ENCODE measurements around the gene CWC25. TPM values are rescaled to one million over a fixed set of nuclear protein-coding genes. Genes with fewer than 3 reads are reported as not detected.

CWC25 gene
- total and polyA plus RNA-seq, 2 of the 13 experiments (the other 11 are each of a cell fraction or from before 2014, with no cell fraction given): 15.6 to 22.7 TPM

- peak; percentile 91; the same call in 1 of the 2 replicates for TF ChIP-seq THAP8 (CRISPR knock-in tag; IDR thresholded peaks at IDR 0.05; ENCODE audit: borderline replicate concordance)
- peak; percentile 96 for TF ChIP-seq ELF3 (CRISPR knock-in tag; IDR thresholded peaks at IDR 0.05)
- no peak; the same call in 1 of the 2 replicates for TF ChIP-seq SNAPC5 (CRISPR knock-in tag; IDR thresholded peaks at IDR 0.05; ENCODE audit: borderline replicate concordance)
- peak; percentile 75; the same call in 1 of the 2 replicates for TF ChIP-seq ZBTB4 (CRISPR knock-in tag; IDR thresholded peaks at IDR 0.05; ENCODE audit: borderline replicate concordance)
- 0 out of 2 replicates have a peak, but pooled peaks have one; percentile 40 for TF ChIP-seq RFXAP (CRISPR knock-in tag; IDR thresholded peaks at IDR 0.05; ENCODE audit: borderline replicate concordance)
- peak; percentile 98 for TF ChIP-seq TGIF2 (CRISPR knock-in tag; IDR thresholded peaks at IDR 0.05)
- 0 out of 2 replicates have a peak, but pooled peaks have one; percentile 73 for TF ChIP-seq ZNF772 (CRISPR knock-in tag; IDR thresholded peaks at IDR 0.05)
- no peak for TF ChIP-seq ZFP36L2 (CRISPR knock-in tag; IDR thresholded peaks at IDR 0.05)
- peak; percentile 87 for TF ChIP-seq GFI1 (CRISPR knock-in tag; IDR thresholded peaks at IDR 0.05; ENCODE audit: borderline replicate concordance)
- no peak for TF ChIP-seq PHB2 (IDR thresholded peaks at IDR 0.05; ENCODE audit: partially characterized antibody)
- TF ChIP-seq LBX2 (CRISPR knock-in tag; IDR thresholded peaks at IDR 0.05; ENCODE audit: borderline replicate concordance): peak; percentile 85; the same call in 1 of the 2 replicates
- TF ChIP-seq ZNF367 (CRISPR knock-in tag; IDR thresholded peaks at IDR 0.05; ENCODE audit: borderline replicate concordance): no peak
- peak; percentile 94; the same call in 1 of the 2 replicates for TF ChIP-seq ZNF788 (CRISPR knock-in tag; IDR thresholded peaks at IDR 0.05; ENCODE audit: borderline replicate concordance)
- no peak for TF ChIP-seq ZFP36 (IDR thresholded peaks at IDR 0.05; ENCODE audit: borderline replicate concordance, low read depth, low read length, partially characterized antibody)
- TF ChIP-seq RFX3 (CRISPR knock-in tag; IDR thresholded peaks at IDR 0.05): peak; percentile 67
- peak; percentile 97 for TF ChIP-seq NR2C2 (CRISPR knock-in tag; IDR thresholded peaks at IDR 0.05; ENCODE audit: borderline replicate concordance)
- peak; percentile 86; the same call in 1 of the 2 replicates for TF ChIP-seq STAT5B (CRISPR knock-in tag; IDR thresholded peaks at IDR 0.05)
- no peak for TF ChIP-seq ZFP82 (CRISPR knock-in tag; IDR thresholded peaks at IDR 0.05; ENCODE audit: borderline replicate concordance)
- 0 out of 2 replicates have a peak, but pooled peaks have one; percentile 81 for TF ChIP-seq ZNF160 (CRISPR knock-in tag; IDR thresholded peaks at IDR 0.05)
- TF ChIP-seq ZNF891 (CRISPR knock-in tag; IDR thresholded peaks at IDR 0.05): peak; percentile 92
- TF ChIP-seq CC2D1A (CRISPR knock-in tag; IDR thresholded peaks at IDR 0.05): 0 out of 2 replicates have a peak, but pooled peaks have one; percentile 41
- peak; percentile 69 for TF ChIP-seq TBL1XR1 (IDR thresholded peaks at IDR 0.05; ENCODE audit: borderline replicate concordance, low read length, partially characterized antibody)
Measured at GRCh38 chr17:38824899-38825761, at the start of gene CWC25 (continued).

Measured in HepG2 (cell line).